ENCODE data around the gene EPB41L2. TPM values are rescaled to one million over a fixed set of nuclear protein-coding genes. Genes with fewer than 3 reads are reported as not detected.

Gene EPB41L2
- total RNA-seq, 2 donors from 2014 or later: 160 to 189 TPM

GRCh38 chr6:131045139-131045538 is 17.9 kb downstream of the EPB41L2 start:
- no peak overlapping the region for H3K27ac Mint-ChIP-seq
- H3K27me3 Mint-ChIP-seq (ENCODE audit: insufficient read depth): no peaks in the 10 kb centered on the region
- no peaks in the 10 kb centered on the region for H3K27me3 ChIP-seq (ENCODE audit: control insufficient read depth, insufficient read depth, low read length, poor library complexity, severe bottlenecking)
- no peaks in the 10 kb centered on the region for H3K36me3 Mint-ChIP-seq (ENCODE audit: low read depth)
- H3K4me3 ChIP-seq (ENCODE audit: low read length): no peak overlapping the region
- H3K9ac ChIP-seq (ENCODE audit: extremely low read depth, low read length, poor library complexity, severe bottlenecking): no peak overlapping the region
- no peak for TF ChIP-seq CTCF (conservative IDR thresholded peaks at IDR 0.05)
- H3K4me1 Mint-ChIP-seq: no peaks in the 10 kb centered on the region
- H3K9me3 ChIP-seq (ENCODE audit: control insufficient read depth, low read length): no peaks in the 10 kb centered on the region
- 90 to 91% methylated on average over 1 to 2 of the region's 2 CpGs for WGBS, 2 experiments (ENCODE audit: insufficient coverage in 1 of 2, insufficient read length in 1 of 2)
- H3K9me3 Mint-ChIP-seq: no peaks in the 10 kb centered on the region
- no peak overlapping the region for H3K4me3 Mint-ChIP-seq
- no peaks in the 10 kb centered on the region for H3K4me1 ChIP-seq (ENCODE audit: control insufficient read depth, insufficient read depth, low read length)
- H3K36me3 ChIP-seq (ENCODE audit: control insufficient read depth, insufficient read depth, low read length): no peaks in the 10 kb centered on the region
- DNase-seq: no peak
- no peak overlapping the region for H3K27ac ChIP-seq (ENCODE audit: low read depth, low read length)

- Histone ChIP-seq H3K9me3 (ENCODE audit: control insufficient read depth, low read length) (no peaks in the 10 kb centered on the region), H3K9ac (ENCODE audit: extremely low read depth, low read length, poor library complexity, severe bottlenecking) (no peak overlapping the region), H3K4me1 (ENCODE audit: control insufficient read depth, insufficient read depth, low read length) (no peaks in the 10 kb centered on the region), H3K4me3 (ENCODE audit: low read length) (no peak overlapping the region), H3K27me3 (ENCODE audit: control insufficient read depth, insufficient read depth, low read length, poor library complexity, severe bottlenecking) (no peaks in the 10 kb centered on the region), H3K27ac (ENCODE audit: low read depth, low read length) (no peak overlapping the region), H3K36me3 (ENCODE audit: control insufficient read depth, insufficient read depth, low read length) (no peaks in the 10 kb centered on the region)
- Mint-ChIP-seq H3K4me3 (no peak overlapping the region), H3K4me1 (no peaks in the 10 kb centered on the region), H3K27me3 (ENCODE audit: insufficient read depth) (no peaks in the 10 kb centered on the region), H3K27ac (no peak overlapping the region), H3K9me3 (no peaks in the 10 kb centered on the region), H3K36me3 (ENCODE audit: low read depth) (no peaks in the 10 kb centered on the region)
- DNase-seq: no peak
- 75% methylated on average over 4 of the region's 4 CpGs; no CpG with 5 or more reads in 1 of the 2 experiments for WGBS, 2 experiments (ENCODE audit: insufficient coverage in 1 of 2, insufficient read length in 1 of 2)
- no peak for TF ChIP-seq CTCF (conservative IDR thresholded peaks at IDR 0.05)
Measured at GRCh38 chr6:131043902-131044447, 19.1 kb downstream of the EPB41L2 start.

GRCh38 chr6:131042664-131043063 is 20.4 kb downstream of the EPB41L2 start:
- no peak overlapping the region for H3K4me3 Mint-ChIP-seq
- no peak overlapping the region for H3K27ac Mint-ChIP-seq
- no peak overlapping the region for H3K9ac ChIP-seq (ENCODE audit: extremely low read depth, low read length, poor library complexity, severe bottlenecking)
- no peak overlapping the region for H3K27ac ChIP-seq (ENCODE audit: low read depth, low read length)
- H3K4me1 Mint-ChIP-seq: no peaks in the 10 kb centered on the region
- 92 to 100% methylated on average over 2 of the region's 2 CpGs for WGBS, 2 experiments (ENCODE audit: insufficient coverage in 1 of 2, insufficient read length in 1 of 2)
- H3K36me3 Mint-ChIP-seq (ENCODE audit: low read depth): no peaks in the 10 kb centered on the region
- no peaks in the 10 kb centered on the region for H3K4me1 ChIP-seq (ENCODE audit: control insufficient read depth, insufficient read depth, low read length)
- no peaks in the 10 kb centered on the region for H3K9me3 Mint-ChIP-seq
- H3K4me3 ChIP-seq (ENCODE audit: low read length): no peak overlapping the region
- no peak for TF ChIP-seq CTCF (conservative IDR thresholded peaks at IDR 0.05)
- no peaks in the 10 kb centered on the region for H3K36me3 ChIP-seq (ENCODE audit: control insufficient read depth, insufficient read depth, low read length)
- no peaks in the 10 kb centered on the region for H3K9me3 ChIP-seq (ENCODE audit: control insufficient read depth, low read length)
- no peak for DNase-seq
- H3K27me3 ChIP-seq (ENCODE audit: control insufficient read depth, insufficient read depth, low read length, poor library complexity, severe bottlenecking): no peaks in the 10 kb centered on the region
- H3K27me3 Mint-ChIP-seq (ENCODE audit: insufficient read depth): no peaks in the 10 kb centered on the region

Measured in endodermal cell (in vitro differentiated cells).